Psoas muscle (tissue), 8 donors: ENCODE results near the gene LHX6. TPM values are rescaled to one million over a fixed set of nuclear protein-coding genes. Genes with fewer than 3 reads are reported as not detected.

Experiments
- ATAC-seq, 4 donors: fragments of 200-7000 bp; cut with Tn5 transposase; one replicate each; pipeline ENCODE4 v1.9.1; 2020; ENCODE audit warnings: moderate library complexity in 3 of 4, mild to moderate bottlenecking in 2 of 4
- DNase-seq, 2 donors: peaks; one replicate each; pipeline ENCODE4 v3.0.0-alpha.2; 2020
- H3K27ac ChIP-seq: fragments of 200-600 bp; one replicate; pipeline ENCODE4 v1.8.0; 2022
- H3K27me3 ChIP-seq, 3 donors: fragments of 200-600 bp in 1 of 3; one replicate each; pipeline versions ENCODE4 v1.6.1 to v1.8.0; 2013 to 2022; ENCODE audit warnings: low read length in 2 of 3, mild to moderate bottlenecking in 2 of 3, moderate library complexity in 1 of 3; ENCODE audit not compliant: insufficient read depth in 3 of 3
- H3K36me3 ChIP-seq, 2 donors: fragments of 200-600 bp in 1 of 2; one replicate each; pipeline versions ENCODE4 v1.6.1 to v1.8.0; 2013 to 2022; ENCODE audit warnings: low read depth in 1 of 2, mild to moderate bottlenecking in 1 of 2, moderate library complexity in 1 of 2; ENCODE audit not compliant: insufficient read depth in 1 of 2
- H3K4me1 ChIP-seq: fragments of 200-600 bp; one replicate; pipeline ENCODE4 v1.8.0; 2022
- H3K4me3 ChIP-seq: fragments of 200-600 bp; one replicate; pipeline ENCODE4 v1.8.0; 2022; ENCODE audit warnings: mild to moderate bottlenecking
- H3K9me3 ChIP-seq: fragments of 200-600 bp; one replicate; pipeline ENCODE4 v1.8.0; 2022
- CTCF ChIP-seq: fragments of 200-600 bp; IDR thresholded peaks from one replicate; pipeline ENCODE4 v1.8.0; 2022; ENCODE audit warnings: antibody characterized with exemption
- WGBS, 3 donors: extraction: QIAGEN DNeasy Blood & Tissue Kit; methylation state at CpG; one replicate each; pipeline versions ENCODE4 v1.1.6 to v1.1.7; 2013; 5-methylcytosine and 5-hydroxymethylcytosine counted together
- intact Hi-C, 2 donors: fragments of 100-400 bp; cut with DNase I; formaldehyde crosslinking; loops; one replicate each; pipeline versions ENCODE4 v1.11.0 to v1.14.2; 2022
- polyA plus RNA-seq, 3 donors: library from polyadenylated mRNA; stranded (reverse); fragments of 200-250 nt; gene quantifications; one replicate each; pipeline ENCODE4 v1.2.3, GENCODE V29; 2013
- total RNA-seq, 4 donors: library from RNA; stranded (reverse); fragmentation: NEBNext Ultra II Directional in 2 of 4; extraction: Animal tissue kit (Norgen Biotek cat#: 25700) in 2 of 4; gene quantifications; one replicate each; pipeline versions ENCODE4 v1.2.1 to v1.2.4, GENCODE V29; 2021 to 2023
- donor health status: healthy with polysubstance abuse.
- donor health status: DM: no; HTN: no; CAD: no; lungs with moderate emphysema.
- donor health status: Bipolar disorder and iron deficiency.
- donor health status: healthy.
- donor health status: DM: yes; HTN: yes; CAD: no.
- donor health status: DM: no; HTN: no; CAD: no.
- donor health status: DM: no; HTN: no; CAD: no.
- donor health status: DM: yes; HTN: yes; CAD: no.

Gene LHX6
- total and polyA plus RNA-seq, 7 donors, result 1.00 to 6.0 (median 2.4) TPM

GRCh38 chr9:122159026-122159924, 69.5 kb downstream of the LHX6 start, which contains the start of the genes MORN5 and NDUFA8:
MORN5 (plus strand) TSS chr9:122159908; CDS start chr9:122159973, 65 bp downstream.
NDUFA8 (minus strand) TSS chr9:122159779; CDS start chr9:122159677, 102 bp downstream.
- H3K9me3 ChIP-seq, result no peaks in the 10 kb centered on the region
- no peaks in the 10 kb centered on the region for H3K36me3 ChIP-seq
- WGBS, 3 donors, result 1% methylated on average over 50 to 56 of the region's 56 CpGs
- DNase-seq (peak; percentile 97 to 98), ATAC-seq (peak; percentile 97 to 99 (median 98))
- peak within 1 kb of the TSS; percentile 87 for H3K27ac ChIP-seq
- peaks cover 40% of the 10 kb centered on the region for H3K4me1 ChIP-seq
- peak; percentile 15 for TF ChIP-seq CTCF
- H3K4me3 ChIP-seq, result peak within 1 kb of the TSS; percentile 90
- intact Hi-C loops, result loop anchor here in 1 of 2 donors (1.0 kb wide), 1 partner anchor 106 kb away; no protein-coding TSS in a partner anchor
- no peaks in the 10 kb centered on the region for H3K27me3 ChIP-seq

GRCh38 chr9:122158202-122158601, 70.6 kb downstream of the LHX6 start:
- intact Hi-C loops, result no loop called here
- Histone ChIP-seq H3K9me3 (no peaks in the 10 kb centered on the region), H3K4me3 (peak overlapping the region; percentile 90), H3K4me1 (peaks cover 41% of the 10 kb centered on the region), H3K27ac (no peak overlapping the region), H3K27me3 (no peaks in the 10 kb centered on the region), H3K36me3 (no peaks in the 10 kb centered on the region)
- ATAC-seq (peak in 3 of 4 donors; percentile 24 to 50 (median 44)), DNase-seq (no peak)
- TF ChIP-seq CTCF, result peak; percentile 43
- 45 to 59% (median 46%) methylated on average over 3 of the region's 3 CpGs for WGBS, 3 donors

GRCh38 chr9:122155796-122156195, 73.0 kb downstream of the LHX6 start:
- ATAC-seq, result no peak
- TF ChIP-seq CTCF, result no peak
- no peaks in the 10 kb centered on the region for H3K9me3 ChIP-seq
- H3K4me1 ChIP-seq, result peaks cover 57% of the 10 kb centered on the region
- no peak overlapping the region for H3K4me3 ChIP-seq
- H3K36me3 ChIP-seq, result peaks cover 0 to 9% of the 10 kb centered on the region in 2 donors
- no peak for DNase-seq
- intact Hi-C loops, result no loop called here
- H3K27me3 ChIP-seq, result no peaks in the 10 kb centered on the region
- WGBS, 3 donors, result 71 to 77% (median 73%) methylated on average over 4 of the region's 4 CpGs
- H3K27ac ChIP-seq, result no peak overlapping the region

Other genes with a start within 250 kb of the LHX6 start
- 10 to 100 TPM; 16.4 to 56.4 (median 48.4) TPM for gene TTLL11, start 135.6 kb downstream of the LHX6 start, total RNA-seq
- 10 to 100 TPM; 15.1 to 19.3 (median 16.5) TPM for gene TTLL11, start 135.6 kb downstream of the LHX6 start, polyA plus RNA-seq
- gene NDUFA8, start 69.2 kb downstream of the LHX6 start, total RNA-seq, result 100 to 1,000 TPM in 3 of 4 donors, 10 to 100 TPM in 1; 78.9 to 148 (median 124) TPM
- 100 to 1,000 TPM; 191 to 257 (median 231) TPM for gene NDUFA8, start 69.2 kb downstream of the LHX6 start, polyA plus RNA-seq
- gene MORN5, start 69.0 kb downstream of the LHX6 start, total RNA-seq, result not detected
- gene MORN5, start 69.0 kb downstream of the LHX6 start, polyA plus RNA-seq, result not detected
- gene RBM18, start 35.9 kb upstream of the LHX6 start, total RNA-seq, result 10 to 100 TPM; 33.7 to 41.7 (median 37.7) TPM
- gene RBM18, start 35.9 kb upstream of the LHX6 start, polyA plus RNA-seq, result 10 to 100 TPM; 16.8 to 27.1 (median 22.3) TPM
- 10 to 100 TPM; 23.5 to 50.9 (median 39.0) TPM for gene MRRF, start 35.9 kb upstream of the LHX6 start, total RNA-seq
- 10 to 100 TPM; 42.6 to 61.4 (median 42.8) TPM for gene MRRF, start 35.9 kb upstream of the LHX6 start, polyA plus RNA-seq
- gene PTGS1, start 142.1 kb upstream of the LHX6 start, total RNA-seq, result 1 to 10 TPM in 3 of 4 donors, under 1 TPM in 1; 0.78 to 3.8 (median 1.8) TPM
- 1 to 10 TPM in 1 of 3 donors, under 1 TPM in 2; 0.56 to 5.6 (median 0.62) TPM for gene PTGS1, start 142.1 kb upstream of the LHX6 start, polyA plus RNA-seq
- not detected for gene OR1J1, start 249.0 kb upstream of the LHX6 start, total RNA-seq
- not detected for gene OR1J1, start 249.0 kb upstream of the LHX6 start, polyA plus RNA-seq